DMS79 treated with DMSO at 0.1 percent for 48 hours (cell line): ENCODE measurements around the gene PWWP2B.

Experiments used
- DNase-seq: peaks from one replicate; lab custom pipeline; 2025; lab: John Stamatoyannopoulos, UW

The PWWP2B gene

DNA sequence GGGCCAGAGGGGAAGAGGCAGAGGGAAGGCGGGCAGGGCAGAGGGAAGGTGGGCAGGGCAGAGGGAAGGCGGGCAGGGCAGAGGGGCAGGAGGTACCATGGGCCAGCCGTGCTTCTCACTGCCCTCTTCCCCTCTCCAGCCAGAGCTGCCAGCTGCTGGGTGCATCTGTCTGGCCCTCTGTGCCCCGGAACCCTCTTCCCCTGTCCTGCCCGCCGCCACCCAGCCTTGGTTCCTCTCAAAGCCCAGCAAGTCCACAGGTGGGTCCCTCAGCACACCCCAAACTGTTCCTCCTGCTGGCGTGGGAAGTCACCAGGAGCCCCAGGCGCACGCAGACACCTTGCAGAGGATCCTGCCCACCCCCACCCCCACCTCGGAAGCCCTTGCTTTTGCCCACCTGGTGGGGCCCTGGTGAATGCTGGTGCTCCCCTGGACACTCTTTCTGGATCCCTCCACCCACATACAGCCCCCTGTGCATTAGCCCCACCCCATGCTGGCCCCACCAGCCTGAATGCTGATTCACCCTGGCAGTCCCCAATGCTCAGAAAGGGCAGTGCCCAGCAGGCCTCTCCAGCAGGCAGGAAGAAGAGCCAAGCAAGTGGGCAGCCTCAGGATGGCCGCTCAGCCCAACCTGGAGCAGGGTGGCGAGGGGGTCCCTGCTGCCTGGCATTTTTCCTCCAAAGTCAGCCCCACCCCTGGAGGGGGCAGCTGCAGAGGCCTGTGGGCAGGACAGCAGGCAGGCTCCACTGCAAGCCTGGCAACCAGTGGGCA is 1.9 kb upstream of the PWWP2B start:
- DNase-seq: no peak

GRCh38 chr10:132395704-132396493 is 1.1 kb upstream of the PWWP2B start:
- DNase-seq: no peak

DNA sequence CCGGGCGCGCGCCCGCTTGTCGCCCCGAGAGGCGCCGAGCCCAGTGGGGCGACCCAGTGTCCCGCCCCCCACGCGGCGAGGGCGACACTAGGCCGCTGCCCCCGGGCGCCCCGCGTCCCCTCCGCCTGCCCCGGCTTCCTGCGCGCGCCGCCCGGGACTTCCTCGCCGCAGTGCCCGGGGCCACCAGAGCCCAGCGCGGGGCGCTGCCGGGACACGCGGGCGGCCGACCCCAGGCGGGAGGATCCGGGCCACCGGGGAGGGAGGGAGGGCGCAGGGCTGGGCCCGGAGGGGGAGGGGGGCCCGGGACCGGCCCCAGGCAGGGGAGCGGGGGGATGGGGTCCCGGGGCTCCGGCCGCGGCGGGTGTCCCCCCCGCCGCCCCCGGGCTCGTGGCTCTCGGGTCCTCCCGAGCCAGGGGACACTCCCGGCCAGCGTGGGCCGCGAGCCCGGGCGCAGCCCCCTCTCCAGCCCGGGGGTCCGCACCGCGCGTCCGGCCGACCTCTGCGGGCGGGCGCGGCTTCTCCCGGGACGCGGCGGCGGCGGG is 435 bp upstream of the PWWP2B start:
- DNase-seq: no peak

DNA sequence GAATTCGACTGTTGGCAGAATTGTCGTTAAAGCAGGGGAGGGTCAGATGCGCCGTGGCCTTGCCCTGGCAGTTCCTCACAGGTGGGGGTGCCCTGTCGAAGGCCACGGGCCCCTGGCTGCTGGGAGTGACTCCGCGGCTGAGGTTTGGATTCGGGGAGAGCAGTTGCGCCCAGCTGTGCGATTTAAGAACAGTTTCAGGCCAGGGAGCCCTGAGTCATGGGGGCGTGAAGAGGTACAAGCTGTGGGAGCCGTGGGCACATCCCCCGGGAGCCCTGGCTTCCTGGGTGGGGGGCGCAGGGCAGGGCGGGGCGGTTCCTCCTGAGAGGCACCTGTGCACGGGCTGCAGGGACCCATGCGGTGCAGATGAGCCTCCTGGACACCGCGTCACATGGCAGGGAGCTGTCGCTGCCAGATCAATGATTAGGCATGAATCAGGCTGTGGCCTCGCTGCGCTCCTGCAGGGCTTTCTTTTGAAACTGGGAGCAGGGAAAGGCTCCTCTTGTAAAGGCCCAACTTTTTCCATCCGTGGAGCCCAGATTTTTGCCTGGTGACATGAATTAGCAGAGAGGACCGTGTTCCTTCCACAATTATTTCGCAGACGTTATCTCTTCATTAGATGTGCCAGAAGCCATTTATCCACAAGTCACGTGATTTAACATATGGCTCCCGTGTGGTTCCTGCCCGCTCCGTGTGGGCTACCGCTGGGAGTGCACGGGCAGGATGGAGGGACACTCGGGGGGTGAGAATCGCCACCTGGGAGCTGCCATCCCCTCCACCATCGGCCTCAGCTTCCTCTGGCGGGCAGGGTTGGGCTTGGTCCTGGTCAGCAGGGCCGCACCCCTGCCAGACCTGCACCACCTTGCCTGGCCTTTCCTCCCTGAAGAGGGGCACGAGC is 918 bp downstream of the PWWP2B start:
- peak; percentile 21 for DNase-seq

GRCh38 chr10:132398566-132398991 is 1.6 kb downstream of the PWWP2B start:
- DNase-seq: no peak

- no peak for DNase-seq
Measured at GRCh38 chr10:132399117-132400035, 2.4 kb downstream of the PWWP2B start.

DNA sequence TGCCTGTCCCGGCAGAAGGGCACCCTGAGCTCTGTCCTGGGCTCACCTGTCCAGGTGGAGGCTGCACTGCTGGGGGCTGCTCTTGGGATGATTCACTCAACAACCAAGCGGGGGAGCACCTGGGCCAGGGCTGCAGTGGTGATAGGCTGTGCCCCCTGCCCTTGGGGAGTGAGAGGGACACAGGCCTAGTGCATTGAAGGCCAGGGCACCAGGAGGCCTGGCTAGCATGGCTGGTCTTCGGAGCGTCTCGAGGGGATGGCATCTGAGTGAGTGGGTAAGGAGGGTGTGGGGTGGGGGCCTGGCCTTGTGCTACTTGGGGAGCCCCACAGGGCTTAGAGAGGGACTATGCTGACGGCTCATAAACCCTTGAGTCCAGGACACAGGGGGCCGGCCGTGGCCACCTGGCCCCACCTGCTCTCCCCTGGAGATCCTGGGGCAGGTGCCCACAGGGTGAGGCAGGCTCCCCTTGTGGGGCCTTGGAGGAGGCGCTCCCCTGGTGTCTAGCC is 3.1 kb downstream of the PWWP2B start:
- DNase-seq: no peak

- DNase-seq: no peak
Measured at GRCh38 chr10:132400547-132401151, 3.6 kb downstream of the PWWP2B start.

DNA sequence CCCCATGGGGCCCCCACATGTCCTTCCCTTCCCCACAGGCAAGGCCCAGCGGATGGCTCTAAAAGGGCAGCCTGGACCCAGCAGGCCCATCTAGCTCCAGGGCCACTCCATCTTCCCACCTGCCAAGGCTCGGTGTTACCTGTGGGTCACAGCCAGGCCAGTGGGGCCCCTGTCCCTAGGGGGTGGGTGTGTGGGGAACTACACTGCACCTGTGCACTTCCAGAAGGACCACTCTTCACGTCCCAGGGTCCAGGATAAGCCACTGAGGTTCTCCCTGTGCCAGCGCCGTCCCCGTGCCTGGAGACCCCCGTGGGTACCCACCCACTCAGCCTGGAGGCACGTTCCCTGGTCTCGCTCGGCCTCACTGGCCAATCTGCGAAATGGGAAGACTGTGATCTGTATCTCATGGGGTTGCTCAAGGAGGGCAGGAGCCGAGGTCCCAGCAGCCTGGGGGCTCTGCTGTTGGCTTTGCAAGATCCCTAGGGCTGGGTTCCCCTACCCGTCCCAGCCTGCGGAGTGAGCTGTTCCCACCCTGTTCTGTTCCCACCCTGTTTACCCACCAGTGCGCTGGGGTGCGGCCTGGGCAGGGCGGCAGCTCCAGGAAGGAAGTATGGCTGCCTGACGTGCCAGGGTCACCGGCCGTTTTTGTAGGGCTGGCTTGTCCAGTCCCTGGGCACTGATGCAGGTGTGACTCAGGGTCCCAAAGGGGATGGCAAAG is 4.6 kb downstream of the PWWP2B start:
- no peak for DNase-seq

GRCh38 chr10:132402781-132403241 is 5.8 kb downstream of the PWWP2B start:
- DNase-seq: no peak

GRCh38 chr10:132403511-132404168 is 6.6 kb downstream of the PWWP2B start:
- DNase-seq: no peak

- no peak for DNase-seq
Measured at GRCh38 chr10:132404169-132404880, 7.3 kb downstream of the PWWP2B start.

GRCh38 chr10:132404911-132405462 is 8.0 kb downstream of the PWWP2B start:
- no peak for DNase-seq

DNA sequence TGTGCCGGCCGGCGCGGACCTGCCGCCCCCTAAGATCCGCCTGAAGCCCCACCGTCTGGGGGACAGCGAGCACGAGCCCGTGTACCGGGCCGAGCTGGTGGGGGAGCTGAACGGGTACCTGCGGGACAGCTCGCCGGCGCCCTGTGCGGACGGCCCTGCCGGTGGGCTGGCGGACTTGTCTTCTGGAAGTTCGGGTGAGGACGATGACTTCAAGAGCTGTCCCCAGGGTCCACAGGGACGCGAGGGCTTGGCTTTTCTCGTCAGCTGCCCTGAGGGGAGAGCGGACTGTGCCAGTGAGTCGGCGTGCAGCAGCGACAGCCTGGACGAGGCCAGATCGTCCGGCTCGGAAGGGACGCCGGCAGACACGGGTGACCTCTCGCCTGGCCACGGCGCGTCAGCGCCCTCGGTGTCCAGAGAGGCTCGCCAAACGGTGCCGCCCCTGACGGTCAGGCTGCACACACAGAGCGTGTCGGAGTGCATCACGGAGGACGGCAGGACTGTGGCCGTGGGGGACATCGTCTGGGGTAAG is 8.5 kb downstream of the PWWP2B start:
- DNase-seq: no peak

DNA sequence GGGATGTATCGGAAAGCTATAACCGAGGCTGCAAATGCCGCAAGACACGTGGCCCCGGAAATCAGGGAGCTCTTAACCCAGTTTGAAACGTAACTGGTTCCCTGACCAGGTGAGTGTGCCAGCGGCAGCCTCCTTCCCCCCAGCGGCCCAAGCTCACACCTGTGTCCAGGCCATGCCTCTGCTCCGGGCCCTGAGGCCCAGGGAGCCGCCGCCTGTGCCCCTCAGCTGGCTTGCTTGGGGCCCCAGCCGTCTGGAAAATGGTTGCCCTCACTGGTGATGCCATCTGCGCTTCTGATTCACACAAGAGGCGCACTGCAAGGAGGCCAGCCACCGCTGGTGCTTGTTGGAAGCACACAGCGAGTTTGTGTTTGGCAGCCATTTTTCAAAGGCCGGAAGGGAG is 9.2 kb downstream of the PWWP2B start:
- no peak for DNase-seq

DNA sequence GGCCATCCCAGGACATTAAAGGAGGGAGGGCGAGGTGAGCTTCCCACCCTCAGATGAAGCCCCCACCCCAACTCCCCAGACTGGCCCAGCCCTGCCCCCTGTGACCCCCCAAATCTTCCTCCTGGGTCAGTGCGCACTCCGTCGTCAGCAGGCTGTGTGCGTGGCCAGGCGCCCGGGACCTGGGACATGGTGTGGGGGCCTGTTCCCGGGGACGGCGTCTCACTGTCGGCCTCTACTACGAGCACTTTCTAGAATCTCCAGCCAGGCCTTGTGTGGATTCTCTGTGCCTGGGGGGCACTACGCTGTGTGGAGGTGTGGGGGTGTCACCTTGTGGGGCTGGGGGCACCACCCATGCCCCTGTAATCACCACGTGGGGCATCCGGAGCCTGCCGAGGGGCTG is 9.8 kb downstream of the PWWP2B start:
- DNase-seq: no peak

DNA sequence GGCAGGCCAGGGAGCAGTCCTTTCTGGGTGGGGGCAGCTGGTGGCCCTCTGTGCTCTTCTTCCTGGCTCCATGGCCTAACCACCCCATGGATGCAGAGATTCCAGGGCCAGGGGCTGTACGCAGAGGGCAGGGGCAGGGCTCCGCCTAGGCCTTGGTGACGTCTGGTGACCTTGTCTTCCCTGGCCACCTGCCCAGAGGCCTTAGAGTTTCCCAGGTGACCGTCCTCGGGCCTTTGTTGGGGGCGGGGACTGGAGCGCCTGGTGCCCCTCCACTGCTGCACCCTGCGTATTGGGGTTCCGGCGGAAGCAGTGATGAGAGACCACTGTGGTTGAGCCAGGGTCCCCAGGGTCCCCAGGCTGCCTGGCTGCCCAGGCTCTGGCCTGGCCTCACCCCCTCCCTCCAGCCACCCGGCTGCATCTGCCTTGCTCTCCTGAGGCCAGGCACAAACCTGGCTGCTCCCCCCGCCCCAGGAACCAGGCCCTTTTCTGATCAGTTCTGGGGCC is 10.3 kb downstream of the PWWP2B start:
- no peak for DNase-seq
